Calu3 (cell line): ENCODE results near the gene ELFN1. TPM values are rescaled to one million over a fixed set of nuclear protein-coding genes. Genes with fewer than 3 reads are reported as not detected.

Experiments
- BruUV-seq: library from RNA; stranded (reverse); fragments of 400-500 nt; replicated peaks from 2 replicates; lab custom pipeline; 2021; lab: Mats Ljungman, UMichigan
- CTCF ChIA-PET: fragments of 300-600 bp; sonication (Branson Sonifier 250); formaldehyde crosslinking; loops from one replicate; lab custom pipeline; 2022; ENCODE audit warnings: antibody characterized with exemption; lab: Charles Lee
- DNase-seq: peaks from one replicate; pipeline ENCODE4 v3.0.0; 2022
- H3K27ac Mint-ChIP-seq: one replicate; pipeline ENCODE4 v1.8.0; 2022; ENCODE audit warnings: mixed read lengths; ENCODE audit not compliant: unreplicated experiment
- H3K27me3 Mint-ChIP-seq: one replicate; pipeline ENCODE4 v1.8.0; 2022; ENCODE audit warnings: mixed read lengths; ENCODE audit not compliant: unreplicated experiment
- H3K36me3 Mint-ChIP-seq: one replicate; pipeline ENCODE4 v1.8.0; 2022; ENCODE audit warnings: mild to moderate bottlenecking, moderate library complexity, mixed read lengths; ENCODE audit not compliant: insufficient read depth, unreplicated experiment
- H3K4me1 Mint-ChIP-seq: one replicate; pipeline ENCODE4 v1.8.0; 2022; ENCODE audit warnings: mild to moderate bottlenecking, low read depth, mixed read lengths; ENCODE audit not compliant: unreplicated experiment
- H3K4me3 Mint-ChIP-seq: one replicate; pipeline ENCODE4 v1.8.0; 2022; ENCODE audit warnings: mild to moderate bottlenecking, low read depth, moderate library complexity, mixed read lengths; ENCODE audit not compliant: unreplicated experiment
- H3K9me3 Mint-ChIP-seq: one replicate; pipeline ENCODE4 v1.8.0; 2022; ENCODE audit warnings: low read depth, mixed read lengths; ENCODE audit not compliant: unreplicated experiment
- CTCF ChIP-seq: fragments of 200-600 bp; IDR thresholded peaks from one replicate; pipeline ENCODE4 v1.8.0; 2022; ENCODE audit warnings: antibody characterized with exemption; ENCODE audit not compliant: unreplicated experiment
- intact Hi-C: fragments of 100-400 bp; cut with micrococcal nuclease; formaldehyde crosslinking; loops from one replicate; pipeline ENCODE4 v1.10.0; 2022; ENCODE audit not compliant: unreplicated experiment
- total RNA-seq: library from RNA; stranded (reverse); gene quantifications from 2 replicates; pipeline ENCODE4 v1.2.3, GENCODE V29; 2022

ELFN1 gene
- total RNA-seq, 1 experiment from 2014 or later = not detected

- intact Hi-C loops = no loop called here
- no peak for DNase-seq
- CTCF ChIA-PET = no interaction called here
- Mint-ChIP-seq H3K36me3 (no peaks in the 10 kb centered on the region), H3K9me3 (peaks cover 5% of the 10 kb centered on the region), H3K27me3 (peaks cover 60% of the 10 kb centered on the region), H3K4me1 (no peaks in the 10 kb centered on the region), H3K27ac (no peak overlapping the region), H3K4me3 (no peak overlapping the region)
- no peak for TF ChIP-seq CTCF
- no TSS peak for BruUV-seq
Measured at GRCh38 chr7:1631678-1632077, 38.4 kb upstream of the ELFN1 start.

GRCh38 chr7:1632506-1632905 is 37.6 kb upstream of the ELFN1 start:
- no TSS peak for BruUV-seq
- Mint-ChIP-seq H3K27me3 (peaks cover 61% of the 10 kb centered on the region), H3K27ac (no peak overlapping the region), H3K36me3 (no peaks in the 10 kb centered on the region), H3K4me3 (no peak overlapping the region), H3K9me3 (peaks cover 7% of the 10 kb centered on the region), H3K4me1 (no peaks in the 10 kb centered on the region)
- intact Hi-C loops = no loop called here
- CTCF ChIA-PET = no interaction called here
- TF ChIP-seq CTCF = no peak
- no peak for DNase-seq

- Mint-ChIP-seq H3K4me1 (no peaks in the 10 kb centered on the region), H3K36me3 (no peaks in the 10 kb centered on the region), H3K4me3 (no peak overlapping the region), H3K27ac (no peak overlapping the region), H3K9me3 (peaks cover 7% of the 10 kb centered on the region), H3K27me3 (peaks cover 68% of the 10 kb centered on the region)
- intact Hi-C loops = no loop called here
- TF ChIP-seq CTCF = no peak
- CTCF ChIA-PET = no interaction called here
- no peak for DNase-seq
- no TSS peak for BruUV-seq
Measured at GRCh38 chr7:1632916-1633785, 36.9 kb upstream of the ELFN1 start.

- Mint-ChIP-seq H3K27me3 (peaks cover 85% of the 10 kb centered on the region), H3K4me1 (no peaks in the 10 kb centered on the region), H3K36me3 (no peaks in the 10 kb centered on the region), H3K9me3 (peaks cover 7% of the 10 kb centered on the region), H3K4me3 (no peak overlapping the region), H3K27ac (no peak overlapping the region)
- no TSS peak for BruUV-seq
- TF ChIP-seq CTCF = no peak
- DNase-seq = no peak
- intact Hi-C loops = no loop called here
- CTCF ChIA-PET = no interaction called here
Measured at GRCh38 chr7:1635401-1635800, 34.7 kb upstream of the ELFN1 start.
